Measurements from ENCODE around the gene KCNN3.
"Not testable (repeated sequence)": the region's sequence is repeated elsewhere in the genome, so short reads cannot be mapped to it uniquely, and the experiment has no call there.

The KCNN3 gene

DNA sequence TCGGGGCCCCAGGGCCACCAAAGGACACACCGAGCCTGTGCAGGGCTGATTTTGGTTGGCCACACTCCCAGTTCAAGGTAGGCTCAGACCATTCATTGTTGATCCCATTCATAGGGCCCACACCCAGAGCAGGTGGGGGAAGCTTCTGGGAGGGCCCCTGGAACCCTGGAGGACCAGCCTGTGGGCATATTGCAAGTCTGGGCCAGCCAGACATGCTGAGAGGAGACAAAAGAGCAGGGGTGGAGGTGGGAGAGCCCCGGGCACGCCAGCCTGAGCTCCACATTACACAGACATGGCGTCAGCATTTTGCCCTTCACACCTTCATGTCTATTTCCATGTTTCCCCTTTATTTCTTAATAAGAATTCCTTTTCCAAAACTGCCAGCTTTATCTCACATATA, 40.8 kb upstream of the KCNN3 start:
- ATAC-seq, result no peak
- no peak for TF ChIP-seq TCF4 (CRISPR knock-in tag; IDR thresholded peaks at IDR 0.05; ENCODE audit: borderline replicate concordance)
- TF ChIP-seq RARB (CRISPR knock-in tag; IDR thresholded peaks at IDR 0.05), result no peak
- TF ChIP-seq ESRRG (CRISPR knock-in tag; IDR thresholded peaks at IDR 0.05), result no peak
- TF ChIP-seq, protein P1, sequence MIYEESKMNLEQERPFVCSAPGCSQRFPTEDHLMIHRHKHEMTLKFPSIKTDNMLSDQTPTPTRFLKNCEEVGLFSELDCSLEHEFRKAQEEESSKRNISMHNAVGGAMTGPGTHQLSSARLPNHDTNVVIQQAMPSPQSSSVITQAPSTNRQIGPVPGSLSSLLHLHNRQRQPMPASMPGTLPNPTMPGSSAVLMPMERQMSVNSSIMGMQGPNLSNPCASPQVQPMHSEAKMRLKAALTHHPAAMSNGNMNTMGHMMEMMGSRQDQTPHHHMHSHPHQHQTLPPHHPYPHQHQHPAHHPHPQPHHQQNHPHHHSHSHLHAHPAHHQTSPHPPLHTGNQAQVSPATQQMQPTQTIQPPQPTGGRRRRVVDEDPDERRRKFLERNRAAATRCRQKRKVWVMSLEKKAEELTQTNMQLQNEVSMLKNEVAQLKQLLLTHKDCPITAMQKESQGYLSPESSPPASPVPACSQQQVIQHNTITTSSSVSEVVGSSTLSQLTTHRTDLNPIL (CRISPR knock-in tag; IDR thresholded peaks at IDR 0.05; ENCODE audit: low read depth), result no peak
- no peak for TF ChIP-seq PPARA (CRISPR knock-in tag; IDR thresholded peaks at IDR 0.05; ENCODE audit: borderline replicate concordance)
- TF ChIP-seq, protein P2, sequence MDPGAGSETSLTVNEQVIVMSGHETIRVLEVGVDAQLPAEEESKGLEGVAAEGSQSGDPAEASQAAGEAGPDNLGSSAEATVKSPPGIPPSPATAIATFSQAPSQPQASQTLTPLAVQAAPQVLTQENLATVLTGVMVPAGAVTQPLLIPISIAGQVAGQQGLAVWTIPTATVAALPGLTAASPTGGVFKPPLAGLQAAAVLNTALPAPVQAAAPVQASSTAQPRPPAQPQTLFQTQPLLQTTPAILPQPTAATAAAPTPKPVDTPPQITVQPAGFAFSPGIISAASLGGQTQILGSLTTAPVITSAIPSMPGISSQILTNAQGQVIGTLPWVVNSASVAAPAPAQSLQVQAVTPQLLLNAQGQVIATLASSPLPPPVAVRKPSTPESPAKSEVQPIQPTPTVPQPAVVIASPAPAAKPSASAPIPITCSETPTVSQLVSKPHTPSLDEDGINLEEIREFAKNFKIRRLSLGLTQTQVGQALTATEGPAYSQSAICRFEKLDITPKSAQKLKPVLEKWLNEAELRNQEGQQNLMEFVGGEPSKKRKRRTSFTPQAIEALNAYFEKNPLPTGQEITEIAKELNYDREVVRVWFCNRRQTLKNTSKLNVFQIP (CRISPR knock-in tag; IDR thresholded peaks at IDR 0.05; ENCODE audit: borderline replicate concordance, low read depth), result no peak
- no peak for TF ChIP-seq ZC3H10 (CRISPR knock-in tag; IDR thresholded peaks at IDR 0.05)
- no peak for TF ChIP-seq ARNTL (CRISPR knock-in tag; IDR thresholded peaks at IDR 0.05; ENCODE audit: borderline replicate concordance, low read depth)
- no peak for TF ChIP-seq ZNF8 (CRISPR knock-in tag; IDR thresholded peaks at IDR 0.05)
- no peak for TF ChIP-seq ZFP30 (CRISPR knock-in tag; IDR thresholded peaks at IDR 0.05)
- TF ChIP-seq, protein P3, sequence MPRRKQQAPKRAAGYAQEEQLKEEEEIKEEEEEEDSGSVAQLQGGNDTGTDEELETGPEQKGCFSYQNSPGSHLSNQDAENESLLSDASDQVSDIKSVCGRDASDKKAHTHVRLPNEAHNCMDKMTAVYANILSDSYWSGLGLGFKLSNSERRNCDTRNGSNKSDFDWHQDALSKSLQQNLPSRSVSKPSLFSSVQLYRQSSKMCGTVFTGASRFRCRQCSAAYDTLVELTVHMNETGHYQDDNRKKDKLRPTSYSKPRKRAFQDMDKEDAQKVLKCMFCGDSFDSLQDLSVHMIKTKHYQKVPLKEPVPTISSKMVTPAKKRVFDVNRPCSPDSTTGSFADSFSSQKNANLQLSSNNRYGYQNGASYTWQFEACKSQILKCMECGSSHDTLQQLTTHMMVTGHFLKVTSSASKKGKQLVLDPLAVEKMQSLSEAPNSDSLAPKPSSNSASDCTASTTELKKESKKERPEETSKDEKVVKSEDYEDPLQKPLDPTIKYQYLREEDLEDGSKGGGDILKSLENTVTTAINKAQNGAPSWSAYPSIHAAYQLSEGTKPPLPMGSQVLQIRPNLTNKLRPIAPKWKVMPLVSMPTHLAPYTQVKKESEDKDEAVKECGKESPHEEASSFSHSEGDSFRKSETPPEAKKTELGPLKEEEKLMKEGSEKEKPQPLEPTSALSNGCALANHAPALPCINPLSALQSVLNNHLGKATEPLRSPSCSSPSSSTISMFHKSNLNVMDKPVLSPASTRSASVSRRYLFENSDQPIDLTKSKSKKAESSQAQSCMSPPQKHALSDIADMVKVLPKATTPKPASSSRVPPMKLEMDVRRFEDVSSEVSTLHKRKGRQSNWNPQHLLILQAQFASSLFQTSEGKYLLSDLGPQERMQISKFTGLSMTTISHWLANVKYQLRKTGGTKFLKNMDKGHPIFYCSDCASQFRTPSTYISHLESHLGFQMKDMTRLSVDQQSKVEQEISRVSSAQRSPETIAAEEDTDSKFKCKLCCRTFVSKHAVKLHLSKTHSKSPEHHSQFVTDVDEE (CRISPR knock-in tag; IDR thresholded peaks at IDR 0.05), result no peak
- no peak for TF ChIP-seq BACH2 (CRISPR knock-in tag; IDR thresholded peaks at IDR 0.05; ENCODE audit: borderline replicate concordance)

DNA sequence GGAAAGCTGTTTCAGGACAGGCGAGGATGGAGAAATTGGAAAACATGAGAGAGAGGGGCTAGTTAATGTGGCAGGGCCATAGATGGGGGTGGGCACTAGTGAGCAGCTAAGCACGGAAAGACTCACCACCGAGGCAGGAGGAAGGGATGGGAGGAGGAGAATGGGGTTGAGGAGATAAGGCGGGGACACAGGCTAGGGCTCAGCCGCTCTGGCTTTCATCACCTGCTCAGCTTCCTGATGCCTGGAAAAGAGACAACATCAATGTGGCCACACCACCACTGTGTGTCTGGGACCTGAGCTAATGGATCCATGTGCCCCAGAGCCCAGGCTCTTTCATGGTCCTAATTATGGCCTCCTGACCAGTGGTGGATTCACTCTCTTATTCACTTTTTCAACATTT, 38.9 kb upstream of the KCNN3 start:
- no peak for ATAC-seq
- TF ChIP-seq ZFP30 (CRISPR knock-in tag; IDR thresholded peaks at IDR 0.05) (no peak), ZNF70 (CRISPR knock-in tag; IDR thresholded peaks at IDR 0.05) (no peak), BACH2 (CRISPR knock-in tag; IDR thresholded peaks at IDR 0.05; ENCODE audit: borderline replicate concordance) (no peak), ZNF565 (CRISPR knock-in tag; conservative IDR thresholded peaks at IDR 0.05; ENCODE audit: low read depth) (no peak), ARNTL (CRISPR knock-in tag; IDR thresholded peaks at IDR 0.05; ENCODE audit: borderline replicate concordance, low read depth) (no peak), ISL1 (CRISPR knock-in tag; IDR thresholded peaks at IDR 0.05) (no peak), CSDC2 (CRISPR knock-in tag; IDR thresholded peaks at IDR 0.05) (no peak), ZNF8 (CRISPR knock-in tag; IDR thresholded peaks at IDR 0.05) (no peak), TCF4 (CRISPR knock-in tag; IDR thresholded peaks at IDR 0.05; ENCODE audit: borderline replicate concordance) (no peak), PPARA (CRISPR knock-in tag; IDR thresholded peaks at IDR 0.05; ENCODE audit: borderline replicate concordance) (no peak), ZC3H10 (CRISPR knock-in tag; IDR thresholded peaks at IDR 0.05) (no peak), ZFP3 (CRISPR knock-in tag; IDR thresholded peaks at IDR 0.05) (no peak)

DNA sequence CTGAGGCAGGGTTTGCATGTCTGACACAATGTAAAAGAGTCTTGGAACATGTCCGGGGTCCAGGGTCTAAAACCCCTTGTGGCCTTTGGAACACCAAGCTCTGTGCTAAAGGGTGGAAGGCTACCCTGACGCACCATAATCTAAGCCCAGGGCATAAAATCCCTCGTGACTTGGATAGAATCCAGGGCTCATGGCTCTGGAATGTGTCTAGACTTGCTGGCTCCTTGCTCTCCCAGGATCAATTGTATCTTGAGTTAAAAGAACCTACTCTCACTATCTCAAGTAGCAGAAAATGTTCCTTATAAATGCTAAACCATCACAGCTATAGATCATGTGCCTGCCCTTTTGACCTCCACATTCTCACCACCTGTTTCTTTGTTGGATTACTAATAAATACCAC, 38.0 kb upstream of the KCNN3 start:
- ATAC-seq, result not testable (repeated sequence)

DNA sequence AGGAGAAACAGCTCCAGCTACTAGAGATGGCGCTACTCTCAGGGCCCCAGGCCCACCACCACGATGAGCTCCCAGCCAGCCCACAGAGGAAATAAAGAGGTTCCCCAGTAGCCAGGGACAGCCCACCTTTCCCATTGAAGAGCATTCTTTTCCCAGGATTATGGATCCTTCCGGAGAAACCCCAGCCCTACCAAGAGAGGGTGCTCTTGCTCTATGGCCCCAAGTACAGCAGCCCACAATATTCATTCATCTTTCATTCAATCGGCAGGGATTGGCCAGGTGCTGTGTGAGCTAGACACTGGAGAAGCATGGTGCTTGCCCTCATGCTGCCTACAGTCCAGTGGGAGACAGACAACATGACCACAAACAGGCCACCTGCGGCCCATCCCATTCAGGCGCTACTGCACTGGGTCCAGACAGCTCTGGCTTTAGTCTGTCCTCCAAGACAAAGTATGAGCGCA, 36.6 kb upstream of the KCNN3 start:
- TF ChIP-seq, protein P2 (CRISPR knock-in tag; IDR thresholded peaks at IDR 0.05; ENCODE audit: borderline replicate concordance, low read depth), result no peak
- no peak for TF ChIP-seq TOX (CRISPR knock-in tag; IDR thresholded peaks at IDR 0.05; ENCODE audit: borderline replicate concordance)
- TF ChIP-seq, protein P3 (CRISPR knock-in tag; IDR thresholded peaks at IDR 0.05), result no peak
- TF ChIP-seq, protein P4, sequence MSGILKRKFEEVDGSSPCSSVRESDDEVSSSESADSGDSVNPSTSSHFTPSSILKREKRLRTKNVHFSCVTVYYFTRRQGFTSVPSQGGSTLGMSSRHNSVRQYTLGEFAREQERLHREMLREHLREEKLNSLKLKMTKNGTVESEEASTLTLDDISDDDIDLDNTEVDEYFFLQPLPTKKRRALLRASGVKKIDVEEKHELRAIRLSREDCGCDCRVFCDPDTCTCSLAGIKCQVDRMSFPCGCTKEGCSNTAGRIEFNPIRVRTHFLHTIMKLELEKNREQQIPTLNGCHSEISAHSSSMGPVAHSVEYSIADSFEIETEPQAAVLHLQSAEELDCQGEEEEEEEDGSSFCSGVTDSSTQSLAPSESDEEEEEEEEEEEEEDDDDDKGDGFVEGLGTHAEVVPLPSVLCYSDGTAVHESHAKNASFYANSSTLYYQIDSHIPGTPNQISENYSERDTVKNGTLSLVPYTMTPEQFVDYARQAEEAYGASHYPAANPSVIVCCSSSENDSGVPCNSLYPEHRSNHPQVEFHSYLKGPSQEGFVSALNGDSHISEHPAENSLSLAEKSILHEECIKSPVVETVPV (CRISPR knock-in tag; IDR thresholded peaks at IDR 0.05), result no peak
- TF ChIP-seq ZNF565 (CRISPR knock-in tag; conservative IDR thresholded peaks at IDR 0.05; ENCODE audit: low read depth), result no peak
- TF ChIP-seq ZNF8 (CRISPR knock-in tag; IDR thresholded peaks at IDR 0.05), result no peak
- TF ChIP-seq ISL1 (CRISPR knock-in tag; IDR thresholded peaks at IDR 0.05), result no peak
- no peak for ATAC-seq

Data from SK-N-SH treated with all-trans-retinoic acid at 6 μM for 48 hours (cell line).